ENCODE data around the gene MRNIP.
A peak's percentile ranks its signal among the peaks of the same experiment; 100 is the strongest.
"Not testable (repeated sequence)": the region's sequence is repeated elsewhere in the genome, so short reads cannot be mapped to it uniquely, and the experiment has no call there.

The MRNIP gene

GRCh38 chr5:179839328-179840256 lies 19.0 kb downstream of the MRNIP start:
- no peak for DNase-seq (ENCODE audit: low read depth)

GRCh38 chr5:179837076-179838011 lies 21.3 kb downstream of the MRNIP start:
- DNase-seq (ENCODE audit: low read depth) = no peak

GRCh38 chr5:179836225-179837019 lies 22.2 kb downstream of the MRNIP start:
- peak; percentile 37 for DNase-seq (ENCODE audit: low read depth)

DNA sequence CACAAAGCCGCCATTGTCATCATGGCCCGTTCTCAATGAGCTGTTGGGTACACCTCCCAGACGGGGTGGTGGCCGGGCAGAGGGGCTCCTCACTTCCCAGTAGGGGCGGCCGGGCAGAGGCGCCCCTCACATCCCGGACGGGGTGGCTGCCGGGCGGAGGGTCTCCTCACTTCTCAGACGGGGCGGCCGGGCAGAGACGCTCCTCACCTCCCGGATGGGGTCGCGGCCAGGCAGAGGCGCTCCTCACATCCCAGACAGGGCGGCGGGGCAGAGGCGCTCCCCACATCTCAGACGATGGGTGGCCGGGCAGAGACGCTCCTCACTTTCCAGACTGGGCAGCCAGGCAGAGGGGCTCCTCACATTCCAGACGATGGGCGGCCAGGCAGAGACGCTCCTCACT lies 23.7 kb downstream of the MRNIP start:
- not testable (repeated sequence) for DNase-seq (ENCODE audit: low read depth)

- DNase-seq (ENCODE audit: low read depth) = no peak
Observed at GRCh38 chr5:179834120-179834519, 24.5 kb downstream of the MRNIP start.

DNA sequence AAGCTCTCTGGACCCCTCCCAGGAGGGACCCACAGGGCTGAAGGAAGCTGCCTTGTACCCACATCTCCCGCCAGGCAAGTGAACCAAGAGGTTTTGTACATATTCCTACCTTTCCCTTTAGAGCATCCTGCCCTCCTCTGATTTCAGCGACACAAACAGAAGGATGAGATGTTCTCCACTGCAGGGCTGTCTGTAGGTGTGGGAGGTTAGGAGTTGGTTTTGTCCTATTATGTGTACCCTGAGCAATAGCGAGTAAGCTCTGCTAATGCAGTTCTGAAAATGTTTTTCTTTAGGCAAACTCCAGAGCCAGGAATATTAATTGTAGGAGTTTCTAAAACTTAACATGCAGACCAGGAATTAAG lies 24.9 kb downstream of the MRNIP start:
- DNase-seq (ENCODE audit: low read depth) = no peak

GRCh38 chr5:179833056-179833708 lies 25.4 kb downstream of the MRNIP start:
- DNase-seq (ENCODE audit: low read depth) = no peak

- DNase-seq (ENCODE audit: low read depth) = no peak
Observed at GRCh38 chr5:179832039-179832745, 26.4 kb downstream of the MRNIP start.

DNA sequence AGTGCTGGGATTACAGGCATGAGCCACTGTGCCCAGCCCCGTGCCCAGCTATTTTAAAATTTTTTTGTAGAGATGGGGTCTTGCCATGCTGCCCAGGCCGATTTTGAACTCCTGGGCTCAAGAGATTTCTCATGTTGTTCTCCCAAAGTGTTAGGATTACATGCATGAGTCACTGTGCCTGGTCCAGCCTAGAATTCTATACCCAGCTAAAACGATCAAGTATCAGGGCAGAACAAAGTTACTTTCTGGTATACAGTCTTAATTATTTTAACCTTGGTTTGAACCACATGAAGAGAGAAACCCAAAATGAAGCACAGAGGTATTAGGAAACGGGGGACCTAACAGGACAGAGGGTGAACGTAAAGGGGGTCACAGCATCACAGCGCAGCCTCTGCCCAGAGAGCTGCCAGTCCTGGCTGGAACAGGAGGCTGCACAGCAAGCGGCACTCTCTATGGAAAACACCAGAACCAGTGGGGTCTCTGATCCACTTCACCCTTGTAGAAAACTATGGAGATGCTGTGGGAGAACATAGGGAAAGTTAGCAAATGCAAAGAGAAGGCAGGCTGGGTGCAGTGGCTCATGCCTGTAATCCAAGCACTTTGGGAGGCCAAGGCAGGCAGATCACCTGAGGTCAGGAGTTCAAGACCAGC lies 27.7 kb downstream of the MRNIP start:
- no peak for DNase-seq (ENCODE audit: low read depth)

- no peak for DNase-seq (ENCODE audit: low read depth)
Observed at GRCh38 chr5:179829732-179830435, 28.7 kb downstream of the MRNIP start.

- no peak for DNase-seq (ENCODE audit: low read depth)
Observed at GRCh38 chr5:179828756-179829421, 29.7 kb downstream of the MRNIP start.

GRCh38 chr5:179827680-179828079 lies 30.9 kb downstream of the MRNIP start:
- DNase-seq (ENCODE audit: low read depth) = no peak

DNA sequence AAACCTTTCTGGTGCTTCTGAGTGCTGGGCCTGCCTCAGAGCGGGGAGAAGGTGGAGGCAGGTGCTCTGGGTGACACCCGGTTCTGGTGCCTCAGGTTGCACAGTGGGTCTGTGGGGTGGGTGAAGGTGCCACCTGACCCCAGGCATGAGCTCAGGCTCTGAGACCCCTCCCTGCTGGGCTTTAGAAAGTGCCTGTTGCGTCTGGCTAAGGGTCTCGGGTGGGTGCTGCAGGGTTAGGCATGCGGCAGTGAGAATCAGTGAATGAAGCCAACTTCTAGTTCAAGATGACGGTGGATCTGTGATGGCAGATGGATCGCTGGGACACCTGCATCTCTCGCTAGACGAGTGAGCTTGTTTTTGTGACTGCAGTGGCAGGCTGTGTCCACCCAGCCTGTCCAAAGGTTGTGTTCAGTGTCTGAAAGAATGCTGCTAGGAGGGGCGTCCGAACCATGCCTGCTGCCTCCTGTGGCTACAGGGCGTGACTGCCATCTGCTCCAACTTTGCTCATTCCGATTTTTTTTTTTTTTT lies 32.9 kb downstream of the MRNIP start:
- no peak for DNase-seq (ENCODE audit: low read depth)

DNA sequence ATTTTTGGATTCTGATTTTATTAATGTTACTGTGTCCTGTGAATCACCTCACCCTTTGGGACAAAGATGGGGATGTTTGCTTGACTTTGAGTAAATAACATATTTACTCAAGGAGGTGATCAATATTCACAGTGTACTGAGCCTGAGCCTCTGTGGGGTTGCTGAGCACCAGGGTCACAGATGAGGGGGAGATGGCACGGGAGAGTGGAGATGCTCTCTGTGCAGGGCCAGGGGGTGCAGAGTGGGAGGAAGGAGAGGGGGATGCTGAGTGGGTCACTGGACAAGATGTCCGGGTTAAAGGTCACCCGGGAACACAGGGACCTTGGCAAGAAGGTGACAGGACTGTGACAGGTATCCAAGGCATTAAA lies 33.9 kb downstream of the MRNIP start:
- no peak for DNase-seq (ENCODE audit: low read depth)

DNA sequence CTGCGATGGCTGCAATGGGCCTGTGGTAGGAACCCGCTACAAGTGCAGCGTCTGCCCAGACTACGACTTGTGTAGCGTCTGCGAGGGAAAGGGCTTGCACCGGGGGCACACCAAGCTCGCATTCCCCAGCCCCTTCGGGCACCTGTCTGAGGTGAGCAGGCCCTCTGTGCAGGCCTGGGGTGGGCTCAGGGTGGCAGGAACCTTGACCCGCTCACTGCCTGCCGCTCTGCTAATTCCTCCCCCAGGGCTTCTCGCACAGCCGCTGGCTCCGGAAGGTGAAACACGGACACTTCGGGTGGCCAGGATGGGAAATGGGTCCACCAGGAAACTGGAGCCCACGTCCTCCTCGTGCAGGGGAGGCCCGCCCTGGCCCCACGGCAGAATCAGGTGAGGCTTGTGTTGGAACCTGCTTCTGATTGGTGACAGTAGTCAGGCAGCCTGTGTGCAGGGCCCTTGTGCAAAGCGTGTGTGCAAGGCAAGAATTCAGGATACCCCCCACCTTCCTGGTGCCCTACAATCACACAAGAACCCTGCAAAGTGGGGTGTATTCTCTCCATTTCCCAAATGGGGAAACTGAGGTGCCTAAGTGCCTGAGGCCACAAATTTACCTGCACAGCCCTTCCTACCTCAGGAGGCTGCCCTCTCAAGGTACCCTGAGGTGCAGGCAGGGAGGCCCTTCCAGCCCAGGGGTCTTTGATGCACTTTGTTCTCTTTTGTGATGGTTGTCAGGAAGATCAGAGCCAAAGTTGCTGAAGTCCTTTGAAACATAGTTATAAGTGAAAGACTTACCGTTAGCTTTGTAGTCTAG lies 34.5 kb downstream of the MRNIP start:
- no peak for DNase-seq (ENCODE audit: low read depth)

GRCh38 chr5:179822444-179822990 lies 36.1 kb downstream of the MRNIP start:
- no peak for DNase-seq (ENCODE audit: low read depth)

- no peak for DNase-seq (ENCODE audit: low read depth)
Observed at GRCh38 chr5:179822059-179822432, 36.6 kb downstream of the MRNIP start.
